ENCODE results near the gene HJURP.

Gene HJURP

GRCh38 chr2:233830111-233830802 lies 24.1 kb downstream of the HJURP start:
- no peak overlapping the region for H3K4me3 ChIP-seq (ENCODE audit: low read depth, low read length)
- DNase-seq (ENCODE audit: low read depth), result no peak
- TF ChIP-seq CTCF (conservative IDR thresholded peaks at IDR 0.05; ENCODE audit: low read depth, low read length), result no peak

- no peak overlapping the region for H3K4me3 ChIP-seq (ENCODE audit: low read depth, low read length)
- DNase-seq (ENCODE audit: low read depth), result no peak
- TF ChIP-seq CTCF (conservative IDR thresholded peaks at IDR 0.05; ENCODE audit: low read depth, low read length), result no peak
Observed at GRCh38 chr2:233829193-233830110, 24.9 kb downstream of the HJURP start.

- DNase-seq (ENCODE audit: low read depth), result no peak
- no peak for TF ChIP-seq CTCF (conservative IDR thresholded peaks at IDR 0.05; ENCODE audit: low read depth, low read length)
- no peak overlapping the region for H3K4me3 ChIP-seq (ENCODE audit: low read depth, low read length)
Observed at GRCh38 chr2:233828546-233829192, 25.7 kb downstream of the HJURP start.

- H3K4me3 ChIP-seq (ENCODE audit: low read depth, low read length), result no peak overlapping the region
- no peak for DNase-seq (ENCODE audit: low read depth)
- no peak for TF ChIP-seq CTCF (conservative IDR thresholded peaks at IDR 0.05; ENCODE audit: low read depth, low read length)
Observed at GRCh38 chr2:233824373-233824772, 30.0 kb downstream of the HJURP start.

- no peak overlapping the region for H3K4me3 ChIP-seq (ENCODE audit: low read depth, low read length)
- no peak for TF ChIP-seq CTCF (conservative IDR thresholded peaks at IDR 0.05; ENCODE audit: low read depth, low read length)
- no peak for DNase-seq (ENCODE audit: low read depth)
Observed at GRCh38 chr2:233823731-233824121, 30.6 kb downstream of the HJURP start.

GRCh38 chr2:233822781-233823730 lies 31.3 kb downstream of the HJURP start:
- no peak for DNase-seq (ENCODE audit: low read depth)
- TF ChIP-seq CTCF (conservative IDR thresholded peaks at IDR 0.05; ENCODE audit: low read depth, low read length), result no peak
- no peak overlapping the region for H3K4me3 ChIP-seq (ENCODE audit: low read depth, low read length)

All from choroid plexus epithelial cell (primary cell).